D341Med (cell line): Measurements from ENCODE around the gene COX8A.
"Not testable (repeated sequence)": the region's sequence is repeated elsewhere in the genome, so short reads cannot be mapped to it uniquely, and the experiment has no call there.

ENCODE experiments used
- DNase-seq: peaks from one replicate; pipeline ENCODE4 v3.0.0; 2012; ENCODE audit warnings: low spot score

The COX8A gene

DNA sequence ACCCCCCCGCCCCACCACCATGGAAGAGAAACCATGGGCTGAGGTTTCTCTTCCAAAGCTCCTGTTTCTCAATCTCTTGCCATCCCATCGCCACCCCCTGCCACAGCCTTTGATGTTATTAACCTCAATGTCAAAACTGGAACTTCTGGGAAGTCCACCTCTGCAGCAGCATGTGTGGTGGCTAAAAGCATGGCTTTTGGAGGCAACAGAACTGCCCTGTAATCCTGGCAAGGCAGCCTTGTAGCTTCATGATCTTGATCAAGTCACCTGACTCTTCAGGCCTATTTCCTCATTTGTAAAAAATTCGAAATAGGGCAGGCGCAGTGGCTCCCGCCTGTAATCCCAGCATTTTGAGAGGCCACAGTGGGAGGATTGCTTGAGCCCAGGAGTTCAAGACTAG is 3.5 kb upstream of the COX8A start:
- no peak for DNase-seq

DNA sequence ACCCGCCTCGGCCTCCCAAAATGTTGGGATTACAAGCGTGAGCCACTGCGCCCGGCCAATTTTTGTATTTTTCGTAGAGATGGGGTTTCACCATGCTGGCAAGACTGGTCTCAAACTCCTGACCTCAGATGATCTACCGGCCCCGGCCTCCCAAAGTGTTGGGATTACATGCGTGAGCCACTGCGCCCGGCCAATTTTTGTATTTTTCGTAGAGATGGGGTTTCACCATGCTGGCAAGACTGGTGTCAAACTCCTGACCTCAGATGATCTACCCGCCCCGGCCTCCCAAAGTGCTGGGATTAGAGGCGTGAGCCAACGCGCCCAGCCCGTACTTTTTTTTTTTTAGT is 535 bp upstream of the COX8A start:
- not testable (repeated sequence) for DNase-seq

DNA sequence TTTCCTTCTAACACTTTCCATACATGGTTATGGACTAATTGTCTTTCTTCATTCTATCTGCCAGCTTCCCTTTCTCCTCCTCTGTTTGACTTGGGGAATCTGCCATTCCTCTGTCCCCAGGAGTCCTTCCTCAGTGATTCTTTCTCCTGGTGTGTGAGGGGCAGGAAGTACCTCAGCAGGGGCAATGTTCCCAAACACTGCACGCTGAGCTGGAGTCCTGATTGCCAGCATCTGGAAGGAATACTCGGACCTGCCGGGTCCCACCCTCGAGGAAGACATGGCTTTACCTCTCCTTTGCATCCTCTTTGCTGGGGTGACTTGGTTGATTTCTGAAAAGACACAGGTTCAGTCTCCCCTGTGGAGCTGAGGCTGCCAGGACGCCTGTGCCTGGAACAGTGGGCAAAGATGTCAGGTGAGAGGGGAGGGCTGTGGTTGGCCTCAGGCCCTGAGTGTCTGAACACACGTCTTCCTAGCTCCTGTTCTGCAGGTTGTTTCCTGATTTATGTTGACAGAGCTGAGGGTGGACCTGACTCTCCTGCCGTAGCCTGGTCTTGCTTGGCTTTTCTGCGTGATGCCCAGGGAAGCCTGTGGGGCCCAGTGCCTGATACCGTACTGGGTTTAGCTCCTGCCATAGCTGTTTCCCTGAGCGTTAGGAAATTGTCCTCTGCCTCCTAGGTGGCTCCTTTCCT is 4.3 kb downstream of the COX8A start:
- DNase-seq = no peak

DNA sequence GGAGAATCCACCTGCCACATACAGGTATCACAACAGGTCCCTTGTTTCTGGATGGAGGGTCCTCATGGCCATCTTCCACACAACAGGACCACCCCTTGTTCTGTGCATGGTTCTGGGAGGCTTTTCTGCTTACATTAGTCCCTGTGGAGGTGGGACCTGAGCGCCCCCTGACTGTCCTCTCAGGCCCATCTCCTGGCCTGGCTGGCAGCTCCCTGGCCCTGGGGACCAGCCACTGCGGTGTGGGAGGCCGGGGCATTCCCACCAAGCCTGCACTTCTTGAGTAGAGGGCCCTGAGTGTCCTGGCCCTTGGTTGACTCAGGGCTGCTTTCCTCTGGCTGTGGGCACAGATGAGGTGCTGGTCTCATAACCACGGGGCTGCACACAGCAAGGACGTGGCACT is 5.0 kb downstream of the COX8A start:
- no peak for DNase-seq

DNA sequence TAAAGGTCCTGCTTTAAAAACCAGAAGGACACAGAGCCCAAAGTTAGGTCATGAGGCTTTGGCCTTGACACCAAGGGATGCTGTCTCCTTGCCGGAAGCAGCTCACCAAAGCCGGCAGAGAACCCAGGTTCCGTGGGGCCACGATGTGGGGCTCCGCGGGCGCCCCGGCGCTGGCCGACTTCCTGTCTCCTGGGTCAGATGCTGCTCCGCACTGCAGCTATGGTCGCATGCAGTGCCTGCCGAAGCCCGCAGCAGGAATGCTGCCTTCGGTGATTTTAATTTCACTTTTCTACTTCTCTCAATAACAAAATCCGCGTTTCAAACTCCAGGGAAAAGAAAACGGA is 11.4 kb downstream of the COX8A start:
- DNase-seq = peak; percentile 53

DNA sequence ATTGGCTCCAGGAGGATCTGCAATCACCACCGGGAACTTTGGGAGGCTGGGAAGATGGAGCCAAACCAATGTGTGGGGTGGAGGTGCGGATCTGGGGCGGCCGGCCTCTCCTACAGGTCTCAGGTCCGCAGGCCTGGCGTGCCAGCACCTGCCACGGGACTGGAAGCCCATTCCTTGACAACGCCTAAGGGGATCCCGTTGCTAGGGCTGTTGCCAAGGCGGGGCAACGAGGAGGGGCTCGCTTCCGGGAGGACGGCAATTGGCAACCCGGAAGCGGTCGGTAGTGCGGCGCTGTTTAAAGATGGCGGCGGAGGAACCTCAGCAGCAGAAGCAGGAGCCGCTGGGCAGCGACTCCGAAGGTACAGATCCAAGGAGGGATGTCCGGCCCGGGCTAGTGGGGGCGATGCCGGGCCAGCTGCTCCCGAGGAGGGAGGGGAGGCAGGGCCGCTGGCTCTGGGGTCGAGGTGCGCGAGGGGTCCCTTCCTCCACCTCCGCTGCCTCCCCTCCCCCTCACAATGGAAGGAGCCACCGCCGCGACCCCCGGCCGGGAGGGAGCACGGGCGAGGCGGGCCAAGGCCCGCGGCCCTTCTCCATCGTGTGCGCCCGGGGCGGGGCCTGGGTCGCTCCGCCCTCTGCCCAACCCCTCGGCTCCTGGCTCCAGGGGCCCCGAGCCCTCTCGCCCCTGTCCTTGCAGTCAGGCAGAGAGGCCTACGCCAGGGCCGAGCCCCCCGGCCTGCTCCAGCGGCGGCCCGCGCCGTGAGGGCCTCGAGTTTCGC is 11.9 kb downstream of the COX8A start, which contains the start of gene OTUB1:
TSS of gene OTUB1 (plus strand) at position 283 of the 776 bp plus-strand sequence. CDS start at position 302, 19 bp downstream.
- peak; percentile 96 for DNase-seq

DNA sequence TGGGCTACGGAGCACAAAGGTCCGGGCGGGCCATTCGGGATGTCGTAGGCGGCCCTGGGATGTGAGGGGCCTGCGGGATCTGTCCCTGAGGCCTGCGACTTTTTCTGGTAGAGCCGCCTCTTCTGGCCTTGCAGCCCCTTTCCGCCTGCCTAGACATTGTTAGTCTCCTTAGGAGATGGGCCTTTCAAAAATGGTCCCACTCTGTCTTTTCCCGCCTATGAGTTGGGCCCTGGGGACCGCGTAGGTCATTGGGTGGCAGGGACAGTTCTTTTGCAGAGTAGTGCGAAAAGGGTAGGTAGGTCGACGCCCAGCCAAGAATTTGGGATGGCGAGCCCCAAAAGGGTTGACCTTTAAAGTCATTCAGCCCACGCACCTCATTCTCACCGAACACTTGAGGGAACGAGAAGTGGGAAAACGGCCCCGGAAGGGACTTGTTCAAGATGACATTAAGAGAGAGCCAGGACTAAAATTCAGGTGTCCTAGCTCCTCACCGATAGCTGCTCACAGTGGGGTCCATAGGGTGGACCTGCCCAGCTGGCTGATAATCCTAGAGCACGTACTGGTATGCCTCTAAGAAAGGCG is 12.6 kb downstream of the COX8A start:
- no peak for DNase-seq

DNA sequence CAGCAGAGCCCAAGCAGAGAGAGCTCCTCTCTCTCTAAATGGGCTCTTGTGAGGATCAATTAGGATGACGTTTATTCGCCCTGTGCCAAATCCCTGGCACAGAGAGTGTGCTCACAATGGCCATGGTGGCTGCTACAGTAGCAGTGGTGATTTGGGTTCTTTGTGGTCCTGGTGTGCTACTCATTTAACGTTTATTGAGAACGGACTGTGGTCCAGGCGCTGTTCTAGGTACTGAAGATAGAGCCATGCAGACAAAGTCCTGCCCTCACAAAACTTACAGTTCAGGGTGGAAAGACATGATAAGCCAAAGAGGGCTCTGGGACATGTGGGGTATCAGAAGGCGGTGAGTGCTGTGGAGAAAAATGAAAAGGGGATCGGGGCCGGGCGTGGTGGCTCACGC is 17.1 kb downstream of the COX8A start:
- no peak for DNase-seq

DNA sequence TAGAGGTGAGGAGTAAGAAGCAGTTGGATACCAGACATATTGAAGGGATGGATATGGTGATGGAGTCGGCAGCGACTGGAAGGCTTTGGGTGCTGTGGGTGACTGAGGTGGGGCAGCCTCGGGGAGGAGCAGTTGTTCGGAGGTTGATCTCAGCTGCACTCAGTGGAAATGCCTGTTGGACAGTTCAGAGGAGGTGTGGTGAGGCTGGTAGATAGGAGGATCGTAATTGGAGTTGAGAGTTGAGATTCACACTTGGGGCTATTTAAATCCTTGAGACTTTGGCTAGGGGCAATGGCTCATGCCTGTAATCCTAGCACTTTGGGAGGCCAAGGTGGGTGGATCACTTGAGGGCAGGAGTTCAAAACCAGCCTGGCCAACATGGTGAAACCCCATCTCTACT is 18.7 kb downstream of the COX8A start:
- no peak for DNase-seq

DNA sequence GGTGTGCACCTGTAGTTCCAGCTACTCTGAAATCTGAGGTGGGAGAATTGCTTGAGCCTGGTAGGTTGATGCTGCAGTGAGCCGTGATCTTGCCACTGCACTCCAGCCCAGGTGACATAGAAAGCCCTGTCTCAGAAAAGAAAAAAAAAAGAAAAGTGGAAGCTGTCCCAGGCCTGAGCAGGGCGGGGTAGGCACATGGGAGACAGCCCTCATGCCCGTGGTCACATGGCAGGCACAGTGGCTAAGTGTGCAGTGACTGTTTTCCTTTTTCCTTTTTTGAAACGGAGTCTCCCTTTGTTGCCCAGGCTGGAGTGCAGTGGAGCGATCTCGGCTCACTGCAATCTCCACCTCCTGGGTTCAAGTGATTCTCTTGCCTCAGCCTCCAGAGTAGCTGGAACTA is 19.6 kb downstream of the COX8A start:
- no peak for DNase-seq

DNA sequence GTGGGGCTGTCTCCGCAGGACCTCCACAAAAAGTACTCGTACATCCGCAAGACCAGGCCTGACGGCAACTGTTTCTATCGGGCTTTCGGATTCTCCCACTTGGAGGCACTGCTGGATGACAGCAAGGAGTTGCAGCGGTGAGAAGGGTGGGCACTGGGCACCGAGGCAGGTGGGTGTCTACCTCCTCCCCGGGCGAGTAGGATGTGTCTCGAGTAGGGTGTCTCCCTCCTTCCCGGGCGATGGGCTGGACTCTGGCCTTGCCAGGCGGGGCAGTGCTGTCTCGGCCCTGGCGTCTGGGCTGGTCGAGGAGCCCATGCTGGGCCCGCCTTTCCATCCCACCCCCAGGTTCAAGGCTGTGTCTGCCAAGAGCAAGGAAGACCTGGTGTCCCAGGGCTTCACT is 22.1 kb downstream of the COX8A start:
- no peak for DNase-seq

DNA sequence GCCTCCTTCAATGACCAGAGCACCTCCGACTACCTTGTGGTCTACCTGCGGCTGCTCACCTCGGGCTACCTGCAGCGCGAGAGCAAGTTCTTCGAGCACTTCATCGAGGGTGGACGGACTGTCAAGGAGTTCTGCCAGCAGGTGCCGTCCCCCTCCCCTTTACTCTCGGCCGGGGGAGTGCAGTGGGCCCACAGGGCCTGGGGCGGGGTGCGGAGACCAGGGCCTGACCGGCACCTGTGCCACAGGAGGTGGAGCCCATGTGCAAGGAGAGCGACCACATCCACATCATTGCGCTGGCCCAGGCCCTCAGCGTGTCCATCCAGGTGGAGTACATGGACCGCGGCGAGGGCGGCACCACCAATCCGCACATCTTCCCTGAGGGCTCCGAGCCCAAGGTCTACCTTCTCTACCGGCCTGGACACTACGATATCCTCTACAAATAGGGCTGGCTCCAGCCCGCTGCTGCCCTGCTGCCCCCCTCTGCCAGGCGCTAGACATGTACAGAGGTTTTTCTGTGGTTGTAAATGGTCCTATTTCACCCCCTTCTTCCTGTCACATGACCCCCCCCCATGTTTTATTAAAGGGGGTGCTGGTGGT is 22.8 kb downstream of the COX8A start:
- no peak for DNase-seq

DNA sequence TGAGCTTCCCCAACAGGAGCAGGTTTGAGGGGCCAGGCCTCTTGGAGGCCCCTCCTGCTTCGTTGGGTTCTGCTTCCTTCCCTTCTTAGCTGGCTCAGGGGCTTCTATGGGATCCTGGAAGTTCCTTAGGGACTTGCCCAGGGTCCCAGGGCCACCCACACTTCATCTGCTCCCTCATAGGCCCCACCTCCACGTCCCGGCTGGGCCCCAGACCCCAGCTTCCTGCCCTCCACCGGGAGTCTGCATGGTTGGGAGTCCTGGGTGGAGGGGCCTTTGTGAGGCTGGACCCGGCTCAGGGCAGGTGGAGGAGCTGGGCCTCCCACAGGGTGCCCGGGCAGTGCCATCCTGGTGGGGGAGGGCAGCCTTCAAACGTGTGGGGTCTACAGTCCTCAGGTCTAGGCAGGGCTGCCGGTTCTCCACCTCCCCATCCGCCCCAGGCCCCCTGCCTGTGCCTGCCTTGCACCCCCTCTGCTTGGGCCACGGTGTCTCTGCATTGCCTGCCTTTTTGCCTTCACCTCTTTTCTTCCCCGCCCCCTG is 23.4 kb downstream of the COX8A start:
- DNase-seq = no peak

DNA sequence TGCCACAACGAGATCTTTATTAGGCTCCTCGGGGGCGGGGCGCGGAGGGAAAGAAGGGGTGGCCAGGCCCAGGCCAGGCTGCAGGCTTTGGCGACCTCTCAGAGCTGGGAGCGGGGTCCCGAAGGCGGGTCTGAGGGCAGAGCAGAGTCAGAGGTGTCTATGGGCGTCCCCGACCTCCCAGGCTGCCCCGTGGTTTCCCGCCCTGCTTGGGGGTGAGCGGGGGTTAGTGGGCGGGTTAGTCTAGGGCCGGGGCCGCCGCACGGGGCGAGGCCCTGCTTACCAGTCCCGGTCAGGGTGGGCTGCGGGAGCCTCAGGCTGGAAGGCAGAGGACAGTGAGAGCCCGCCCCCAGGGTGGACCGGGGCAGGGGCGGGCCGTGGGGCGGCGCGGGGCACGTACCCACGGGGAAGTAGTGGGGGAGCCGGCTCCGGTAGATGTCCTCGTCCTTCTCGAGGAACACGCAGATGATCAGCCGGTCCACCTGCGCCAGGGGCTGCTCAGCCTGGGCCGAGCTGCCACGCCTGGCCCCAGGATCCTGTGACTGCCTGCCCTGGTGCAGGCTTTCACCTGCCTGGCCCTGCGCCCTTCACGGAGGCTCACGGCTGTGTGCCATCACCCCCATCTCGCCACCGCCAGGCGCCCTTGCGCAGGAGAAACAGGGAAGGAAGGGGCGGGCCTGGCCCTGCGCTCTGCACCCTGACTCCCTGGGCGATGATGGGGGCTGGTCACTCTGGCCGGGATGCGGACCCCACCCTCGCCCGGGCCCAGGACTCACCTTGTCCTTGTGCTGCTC is 24.3 kb downstream of the COX8A start:
- DNase-seq = no peak

DNA sequence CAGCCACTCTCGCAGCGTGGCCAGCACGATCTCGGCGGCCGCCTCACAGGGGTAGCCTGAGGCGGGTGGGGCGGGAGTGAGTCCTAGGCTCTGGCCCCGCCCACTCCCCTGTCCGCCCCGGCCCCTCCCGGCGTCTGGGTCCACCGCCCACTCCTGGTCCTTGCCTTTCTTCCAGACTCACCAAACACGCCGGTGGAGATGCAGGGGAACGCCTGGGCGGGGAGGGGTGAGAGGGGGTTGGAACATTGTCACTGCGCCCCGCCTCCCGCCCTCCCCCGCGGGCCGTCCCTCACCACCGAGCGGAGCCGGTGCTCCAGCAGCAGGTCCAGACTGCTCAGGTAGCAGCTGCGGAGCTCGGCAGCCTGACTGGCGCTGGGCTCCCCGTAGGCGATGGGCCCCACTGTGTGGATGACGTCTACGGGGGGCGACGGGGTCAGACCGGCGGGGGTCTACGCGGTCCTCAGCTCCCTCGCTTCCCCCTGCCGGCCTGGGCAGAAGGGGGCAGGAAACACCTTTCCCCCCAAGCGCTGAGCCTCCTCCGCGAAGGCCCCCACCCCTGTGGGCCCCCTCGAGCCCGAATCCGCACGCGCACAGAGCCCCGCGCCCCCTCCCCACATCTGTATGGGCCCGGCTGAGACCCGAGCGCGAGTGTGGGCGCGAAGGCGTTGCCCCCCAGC is 25.1 kb downstream of the COX8A start:
- DNase-seq = no peak

DNA sequence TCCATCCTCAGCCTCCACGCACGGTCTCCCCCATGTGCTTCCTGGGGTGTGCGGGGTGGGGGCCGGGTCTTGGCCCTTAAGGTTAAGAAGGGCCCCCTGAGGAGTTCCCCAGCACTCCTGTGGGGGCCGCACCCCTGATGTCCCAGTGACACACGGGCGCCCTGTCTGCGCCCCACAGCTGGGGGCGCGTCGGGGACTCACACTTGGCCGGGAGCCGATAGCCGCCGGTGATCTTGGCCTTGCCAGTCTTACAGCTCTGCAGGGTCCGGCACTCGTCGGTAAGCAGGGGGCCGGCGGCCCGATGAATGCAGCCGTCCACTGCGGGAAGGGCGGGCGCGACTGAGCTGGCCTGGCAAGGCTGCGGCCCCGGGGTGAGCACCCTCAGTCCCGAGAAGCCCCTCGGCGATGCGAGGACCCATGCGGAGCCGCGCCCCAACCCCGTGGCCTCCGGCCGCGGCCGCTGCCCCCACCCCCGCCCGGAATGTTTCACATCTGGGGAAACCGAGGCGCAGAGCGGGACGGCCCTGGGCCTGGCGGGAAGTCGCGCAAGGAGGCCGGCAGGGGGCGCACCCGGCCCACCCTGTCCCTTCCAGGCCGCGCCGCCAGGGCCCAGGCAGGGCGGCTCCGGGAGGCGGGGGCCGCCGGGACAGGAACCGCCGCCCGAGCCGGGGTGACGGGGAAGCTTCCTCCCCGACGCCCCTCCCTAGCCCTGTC is 25.8 kb downstream of the COX8A start:
- DNase-seq = peak; percentile 85

DNA sequence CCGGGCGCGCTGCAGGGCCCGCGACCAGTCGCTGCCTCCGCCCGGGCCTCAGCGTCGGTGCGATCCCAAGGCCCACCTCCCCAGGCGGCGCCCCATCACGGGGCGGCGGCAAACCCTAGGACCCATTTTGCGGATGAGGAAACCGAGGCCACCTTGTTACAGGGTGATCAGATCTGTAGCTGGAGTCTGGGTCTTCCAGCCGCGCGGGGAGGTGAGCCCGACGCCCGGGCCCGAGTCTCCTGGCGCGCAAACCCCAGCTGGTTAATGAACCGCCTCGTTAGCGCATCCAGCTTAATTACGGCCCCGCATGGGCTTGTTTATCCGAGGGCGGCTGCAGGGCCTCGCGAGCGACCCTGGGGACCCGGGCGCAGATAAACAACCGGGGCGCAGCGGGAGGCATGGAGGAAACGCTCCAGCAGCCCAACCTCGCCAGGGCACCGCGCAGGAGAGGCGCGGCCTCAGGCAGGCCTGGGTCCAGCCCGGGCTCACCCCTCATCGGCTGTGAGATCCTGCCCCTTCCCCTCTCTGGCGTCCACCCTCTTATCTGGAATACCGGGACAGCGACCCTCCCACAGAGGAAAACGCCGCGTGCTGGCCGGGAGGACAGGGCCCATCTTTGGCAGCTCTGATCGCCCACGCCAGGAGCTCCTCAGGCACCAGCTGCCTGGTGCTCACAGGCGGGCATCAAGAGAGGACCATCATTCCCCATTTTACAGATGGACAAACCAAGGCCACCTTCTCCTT is 26.5 kb downstream of the COX8A start:
- peak; percentile 67 for DNase-seq

DNA sequence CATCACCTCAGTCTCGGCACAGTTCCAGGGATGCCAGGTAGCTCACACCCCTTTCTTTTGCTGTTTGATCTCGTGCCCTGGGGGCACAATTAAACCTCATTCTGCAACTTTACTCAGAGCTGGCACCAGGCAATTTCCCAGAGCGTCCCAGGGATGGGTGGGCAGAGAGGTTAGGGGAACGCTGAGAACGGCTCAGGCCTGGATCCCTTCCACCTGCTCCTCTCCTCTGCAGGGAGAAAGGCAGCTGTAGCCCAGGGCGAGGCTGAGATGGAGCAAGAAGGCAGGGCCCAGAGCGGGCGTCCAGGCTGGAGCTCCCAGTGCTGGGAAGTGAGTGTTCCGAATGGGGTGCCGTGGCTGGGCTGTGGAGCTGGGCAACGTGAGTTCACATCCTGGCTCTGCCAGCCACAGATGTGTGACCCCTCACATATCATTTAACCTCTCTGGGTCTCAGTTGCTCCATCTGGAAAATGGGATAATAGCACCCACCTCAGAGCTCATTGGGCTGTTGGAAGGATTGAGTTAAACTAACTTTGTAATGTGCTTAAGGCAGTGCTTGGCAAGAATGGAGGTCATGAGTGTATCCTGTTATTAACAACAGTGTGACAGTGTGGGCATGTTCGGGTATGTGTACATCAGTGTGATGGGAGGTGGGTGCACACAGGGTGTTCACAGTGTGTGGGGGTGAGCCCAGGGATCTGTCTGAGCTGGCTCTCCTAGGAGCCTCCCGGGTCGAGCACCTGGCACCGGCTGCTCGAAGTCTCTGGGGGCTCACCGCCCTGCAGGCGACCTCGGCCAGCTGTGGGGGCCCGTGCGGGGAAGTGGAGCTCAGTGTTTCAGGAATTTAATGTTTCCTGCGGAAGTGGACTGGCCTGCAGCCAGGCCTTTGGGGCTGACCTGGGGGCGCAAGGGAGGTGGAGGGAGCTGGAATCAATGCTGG is 27.3 kb downstream of the COX8A start:
- no peak for DNase-seq
